ENCODE data around the gene VTI1A. TPM values are rescaled to one million over a fixed set of nuclear protein-coding genes. Genes with fewer than 3 reads are reported as not detected.

The VTI1A gene
- total and polyA plus RNA-seq, 2 of the 4 experiments (the other 2 are of a cell fraction): 9.7 to 24.9 TPM

DNA sequence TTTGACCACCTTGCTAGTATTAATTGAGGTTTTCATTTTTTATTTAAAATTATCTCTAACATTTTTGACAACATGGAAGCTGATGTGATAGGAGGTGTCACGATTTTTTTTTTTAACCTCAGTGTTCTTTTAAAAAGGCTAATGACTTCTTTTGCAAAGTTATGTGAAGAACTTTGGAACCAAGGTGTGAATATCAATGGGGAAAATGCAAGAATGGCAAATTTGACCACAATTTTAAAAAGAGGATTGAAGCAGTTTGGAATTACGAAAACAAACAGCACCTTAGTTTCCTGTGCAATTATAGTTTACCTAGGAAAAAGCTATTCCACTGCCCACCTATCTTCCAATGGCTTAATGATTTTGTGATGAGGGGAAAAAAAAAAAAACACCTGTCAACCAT is 232.4 kb downstream of the VTI1A start:
- intact Hi-C loops (cut with micrococcal nuclease): no loop called here
- TF ChIP-seq MAFK (IDR thresholded peaks at IDR 0.05; ENCODE audit: low read depth, low read length) (peak; percentile 36; the same call in 1 of the 2 replicates), MAZ (IDR thresholded peaks at IDR 0.05; ENCODE audit: borderline replicate concordance, low read depth, low read length) (no peak)
- H3K27ac ChIP-seq (ENCODE audit: insufficient read depth, low read length): no peak overlapping the region

More for the DNA sequence above, 232.4 kb downstream of the VTI1A start:
- Histone ChIP-seq H3K4me2 (ENCODE audit: low read depth, low read length) (no peak overlapping the region), H3K4me1 (ENCODE audit: control insufficient read depth, insufficient read depth, low read length) (peaks cover 4% of the 10 kb centered on the region; the same call in 1 of the 2 replicates), H3K9me1 (ENCODE audit: insufficient read depth, low read length) (no peaks in the 10 kb centered on the region), H2AK5ac (ENCODE audit: low read depth, low read length) (no peak overlapping the region), H2AK9ac (replicated peaks; ENCODE audit: low read depth, low read length, poor library complexity) (no peak overlapping the region), H2BK5ac (ENCODE audit: low read depth, low read length, poor library complexity, severe bottlenecking) (no peak overlapping the region), H3K4me3 (ENCODE audit: insufficient read depth, low read depth, low read length) (no peak overlapping the region), H3K14ac (replicated peaks; ENCODE audit: low read depth, low read length) (no peak overlapping the region), H3K27me3 (ENCODE audit: control insufficient read depth, insufficient read depth, low read length) (no peaks in the 10 kb centered on the region), H4K8ac (ENCODE audit: low read depth in 2 of 2, low read length in 2 of 2) (no peak overlapping the region), H4K20me1 (ENCODE audit: insufficient read depth, low read length) (no peaks in the 10 kb centered on the region), H4K5ac (ENCODE audit: low read depth, low read length) (no peak overlapping the region), H3K18ac (ENCODE audit: low read depth, low read length) (no peak overlapping the region), H2BK120ac (ENCODE audit: low read depth, low read length) (no peak overlapping the region), H3K36me3 (ENCODE audit: control insufficient read depth, insufficient read depth, low read length) (peaks cover 2% of the 10 kb centered on the region; the same call in 1 of the 2 replicates), H4K91ac (ENCODE audit: insufficient read depth, low read depth, low read length) (no peak overlapping the region), H3K79me1 (ENCODE audit: low read depth in 1 of 2, low read length in 2 of 2) (no peaks in the 10 kb centered on the region), H3K9me3 (ENCODE audit: control insufficient read depth, insufficient read depth, low read length) (no peaks in the 10 kb centered on the region), H2AFZ (replicated peaks; ENCODE audit: low read length, poor library complexity) (no peak overlapping the region), H3K4ac (ENCODE audit: low read depth, low read length) (no peak overlapping the region), H2BK15ac (ENCODE audit: low read depth, low read length) (no peak overlapping the region), H3K9ac (ENCODE audit: low read depth, low read length) (no peak overlapping the region), H3K23ac (ENCODE audit: low read depth, low read length) (no peak overlapping the region), H3K56ac (ENCODE audit: extremely low read depth, insufficient read depth, low read length) (no peak overlapping the region), H2BK20ac (ENCODE audit: low read depth, low read length) (no peak overlapping the region)
- in situ Hi-C loops (cut with MboI; ENCODE audit: low sequenced_read_pairs) (no loop called here), dilution Hi-C loops (cut with HindIII; ENCODE audit: low sequenced_read_pairs, unreplicated experiment) (no loop called here)
- ATAC-seq (ENCODE audit: low read depth) (no peak), DNase-seq (no peak)
- POLR2A ChIA-PET (ENCODE audit: unreplicated experiment): no interaction called here
- CTCF ChIA-PET: no interaction called here
- no TSS peak for BruUV-seq (replicated peaks)
- WGBS, 2 experiments (ENCODE audit: extremely low coverage in 2 of 2, insufficient read length in 1 of 2): no CpG with 5 or more reads among the region's 2 CpGs

Data from IMR-90 (cell line).